Stimulated activated CD4-positive, alpha-beta T cell treated with anti-CD3 and anti-CD28 coated beads, TNF-alpha, amount 100 ng/mL, for 24 hours (primary cell): ENCODE measurements around the gene SNCA.

Experiments used
- DNase-seq, 3 experiments: peaks; one replicate each; pipeline ENCODE4 v3.0.0-alpha.2; 2020; ENCODE audit warnings: low read depth in 3 of 3

SNCA gene

GRCh38 chr4:89814362-89814761, 22.6 kb downstream of the SNCA start:
- no peak for DNase-seq

GRCh38 chr4:89813197-89813596, 23.8 kb downstream of the SNCA start:
- no peak for DNase-seq

DNA sequence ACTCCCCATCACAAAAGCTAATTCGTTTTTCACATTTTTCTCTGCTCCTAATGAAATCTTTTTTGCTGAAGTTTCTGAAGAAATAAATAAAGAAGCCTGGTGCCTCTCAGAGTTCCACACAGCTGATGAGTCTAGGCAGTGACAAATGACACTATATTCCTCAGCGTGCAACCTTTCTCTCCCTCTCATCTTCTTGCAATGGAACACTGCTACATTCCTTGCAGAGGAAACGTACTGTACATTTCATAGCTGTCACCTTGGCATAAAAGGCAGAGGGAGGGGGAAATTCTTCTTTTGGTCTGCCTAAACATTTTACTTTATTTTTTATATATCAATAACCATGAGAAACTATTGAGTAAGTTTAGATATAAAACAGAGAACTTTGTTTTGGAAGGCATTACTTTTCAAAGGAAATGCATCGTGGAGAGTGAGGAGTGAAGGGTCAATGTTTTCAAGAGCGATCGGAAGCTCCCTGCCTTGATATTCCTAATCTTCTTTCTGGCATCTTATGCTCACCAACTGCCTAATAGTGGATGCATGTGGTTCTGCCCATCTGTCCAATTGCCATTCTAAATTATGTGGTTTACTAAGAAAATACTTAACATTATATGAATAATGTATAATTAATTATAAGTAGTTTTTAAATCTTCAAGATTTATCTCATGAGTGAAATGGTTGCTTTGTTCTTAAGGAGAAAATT, 29.4 kb downstream of the SNCA start:
- DNase-seq: no peak

DNA sequence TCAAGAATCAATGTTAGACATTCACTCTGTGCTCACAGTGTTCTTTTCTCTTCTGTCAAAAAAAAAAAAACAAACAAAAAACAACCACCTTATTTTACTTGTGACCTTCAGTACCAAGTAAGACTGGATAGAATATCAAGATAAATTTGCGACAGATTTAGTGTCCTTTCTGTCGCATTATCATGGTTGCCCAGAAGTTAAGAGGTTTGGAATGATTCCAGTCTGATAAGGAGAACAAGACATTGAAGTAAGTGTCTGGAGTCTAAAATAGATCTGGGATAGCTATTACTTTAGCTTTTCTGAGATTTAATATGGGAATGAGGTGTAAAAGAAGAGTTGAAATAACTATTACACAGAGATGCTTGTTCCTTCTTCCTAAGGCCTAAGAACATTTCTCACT, 31.7 kb downstream of the SNCA start:
- DNase-seq: no peak

- DNase-seq: no peak
These were observed 33.0 kb downstream of the SNCA start for GRCh38 chr4:89803915-89804314.

DNA sequence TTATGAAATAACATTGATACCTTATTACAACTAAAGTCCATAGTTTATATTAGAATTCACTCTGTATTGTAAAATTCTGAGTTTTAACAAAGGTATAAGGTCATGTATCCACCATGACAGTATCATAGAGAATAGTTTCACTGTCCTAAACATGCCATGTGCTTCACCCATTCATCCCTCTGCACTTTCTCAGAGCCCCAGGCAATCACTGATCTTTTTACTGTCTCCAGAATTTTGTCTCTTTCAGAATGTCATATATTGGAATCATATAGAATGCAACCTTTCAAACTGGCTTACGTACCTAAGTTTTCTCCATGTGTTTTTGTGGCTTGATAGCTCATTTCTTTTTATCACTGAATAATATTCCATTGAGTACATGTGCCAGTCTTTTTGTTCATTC, 33.9 kb downstream of the SNCA start:
- DNase-seq: no peak

- DNase-seq: no peak
These were observed 36.3 kb downstream of the SNCA start for GRCh38 chr4:89800527-89801103.

GRCh38 chr4:89800012-89800516, 36.9 kb downstream of the SNCA start:
- DNase-seq: no peak

- DNase-seq: no peak
These were observed 37.9 kb downstream of the SNCA start for GRCh38 chr4:89799071-89799470.

GRCh38 chr4:89797117-89797516, 39.8 kb downstream of the SNCA start:
- DNase-seq: no peak

DNA sequence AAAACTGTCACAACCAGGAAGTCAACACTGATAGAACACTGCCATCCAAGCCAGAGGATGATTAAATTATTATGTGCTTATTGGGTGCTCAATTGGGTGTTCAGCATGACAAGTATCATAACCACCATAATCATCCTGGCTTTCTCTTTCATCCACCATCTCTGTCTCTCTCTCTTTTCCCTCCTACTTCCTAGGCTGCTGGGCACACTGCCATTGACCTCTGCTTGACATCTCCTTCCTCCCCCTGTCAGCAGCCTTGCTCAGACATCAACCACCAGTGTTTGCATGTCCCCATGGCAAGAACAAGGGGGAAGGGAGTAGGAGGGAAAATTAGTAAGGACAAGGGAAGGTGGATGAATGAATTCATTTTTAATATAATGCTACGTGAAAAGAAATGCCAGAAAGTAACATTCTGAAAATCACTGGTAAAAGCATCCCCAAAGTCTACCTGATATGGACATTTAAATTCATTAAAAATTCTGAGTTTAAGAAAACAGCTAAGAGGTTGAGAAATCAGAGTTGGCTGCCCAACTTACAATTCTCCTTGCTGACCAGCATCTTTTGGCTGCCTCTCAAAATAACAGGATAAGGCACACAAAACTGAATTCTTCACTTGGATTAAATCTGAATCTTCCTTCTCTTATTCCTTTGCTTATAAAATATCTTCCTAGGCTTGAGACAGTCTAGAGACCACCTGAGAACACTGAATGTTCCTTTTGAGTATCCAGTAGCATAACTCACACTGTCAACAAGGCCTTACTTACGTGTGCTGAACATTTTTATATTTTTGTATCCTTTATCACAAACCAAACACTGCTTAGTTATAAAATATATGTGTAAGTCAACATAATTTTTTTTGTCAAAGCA, 48.5 kb downstream of the SNCA start:
- no peak for DNase-seq

GRCh38 chr4:89784686-89785231, 52.2 kb downstream of the SNCA start:
- DNase-seq: no peak

GRCh38 chr4:89781321-89781720, 55.6 kb downstream of the SNCA start:
- DNase-seq: no peak

GRCh38 chr4:89773805-89774204, 63.2 kb downstream of the SNCA start:
- DNase-seq: no peak

DNA sequence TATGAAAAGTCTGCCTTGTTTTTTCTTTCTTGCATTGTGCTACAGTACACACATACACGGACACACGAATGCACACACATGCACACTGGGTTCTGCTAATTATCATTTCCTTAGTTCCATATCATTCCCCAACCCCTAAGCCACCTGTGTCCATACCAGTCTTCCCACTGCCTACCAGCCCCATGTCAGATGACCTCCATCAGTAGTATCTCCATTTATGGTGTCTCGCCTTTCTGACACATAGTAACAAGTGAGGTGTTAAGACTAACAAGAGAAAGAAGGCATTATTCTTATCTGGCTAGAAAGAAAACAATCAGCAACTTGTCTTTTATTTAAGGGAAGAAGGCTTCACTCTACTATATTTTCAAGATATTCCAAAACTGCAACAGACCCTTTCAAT, 67.1 kb downstream of the SNCA start:
- no peak for DNase-seq

DNA sequence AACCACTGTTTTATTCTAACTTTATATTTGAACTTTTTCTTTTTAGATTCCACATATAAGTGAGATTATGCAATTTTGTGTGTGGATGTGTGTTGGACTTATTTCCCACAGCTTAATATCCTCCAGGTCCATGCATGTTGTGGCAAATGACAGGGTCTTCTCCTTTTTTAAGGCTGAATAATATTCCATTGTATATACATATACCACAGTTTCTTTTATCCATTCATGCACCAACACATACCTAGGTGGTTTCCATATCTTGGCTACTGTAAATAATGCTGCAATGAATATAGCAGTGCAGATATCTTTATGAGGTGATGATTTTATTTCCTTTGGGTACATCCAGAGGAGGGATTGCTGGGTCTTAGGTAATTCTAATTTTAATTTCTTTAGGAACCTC, 69.0 kb downstream of the SNCA start:
- no peak for DNase-seq

DNA sequence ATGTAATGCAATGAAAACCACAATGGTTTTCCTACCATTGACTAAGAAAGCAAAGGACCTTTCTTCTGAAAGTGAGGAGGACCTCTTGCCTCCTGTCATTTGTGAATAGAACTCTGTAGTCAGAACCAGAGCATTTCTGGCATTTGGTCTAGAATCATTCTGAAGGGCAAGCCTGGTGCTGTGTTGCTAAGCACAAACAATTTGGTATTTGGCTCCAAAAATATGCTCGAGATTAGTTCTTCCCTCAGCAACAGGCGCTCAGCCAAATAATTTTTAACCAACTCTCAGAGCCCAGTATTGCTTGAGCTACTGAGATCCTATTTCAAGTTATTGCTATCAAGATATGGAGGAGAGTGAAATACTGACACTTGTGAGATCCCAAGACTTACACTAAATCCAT, 71.0 kb downstream of the SNCA start:
- no peak for DNase-seq

DNA sequence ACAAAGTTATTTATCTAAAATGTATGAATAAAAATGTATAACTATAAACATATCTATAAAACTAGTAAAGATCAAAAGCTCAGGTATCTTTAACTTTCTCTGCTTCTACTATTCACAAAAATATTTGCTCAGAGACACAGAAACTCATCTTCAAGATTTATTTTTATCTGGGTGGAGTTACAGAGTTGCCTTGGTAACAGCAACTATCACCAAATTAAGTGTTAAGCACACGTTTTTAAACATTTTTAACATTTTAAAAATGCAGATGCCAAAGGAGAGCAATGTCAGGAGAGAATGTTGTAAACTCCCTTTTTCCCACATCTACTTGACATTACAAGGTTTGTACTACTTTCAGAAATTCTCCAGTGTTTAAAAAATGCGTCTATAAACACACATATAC, 71.4 kb downstream of the SNCA start:
- no peak for DNase-seq

DNA sequence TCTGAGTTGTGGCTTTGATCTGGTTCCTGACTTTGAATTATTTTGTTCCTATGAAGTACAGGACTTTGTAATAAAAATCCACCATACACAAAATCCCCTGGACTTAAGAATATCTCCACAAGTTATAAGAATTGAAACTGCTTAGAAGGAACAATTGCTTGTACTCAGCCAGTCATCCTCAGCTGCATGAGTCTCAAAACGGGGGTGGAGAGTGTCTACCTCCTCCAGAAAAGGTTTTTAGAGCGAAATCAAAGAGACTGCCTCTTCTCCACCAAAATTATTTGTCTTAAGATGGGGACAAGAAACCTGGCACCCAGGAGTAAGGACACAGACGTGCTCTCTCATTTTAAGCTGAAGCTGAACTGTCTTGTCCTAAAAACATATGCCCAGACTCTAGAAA, 74.7 kb downstream of the SNCA start:
- DNase-seq: no peak

- DNase-seq: no peak
These were observed 77.5 kb downstream of the SNCA start for GRCh38 chr4:89759426-89759825.

DNA sequence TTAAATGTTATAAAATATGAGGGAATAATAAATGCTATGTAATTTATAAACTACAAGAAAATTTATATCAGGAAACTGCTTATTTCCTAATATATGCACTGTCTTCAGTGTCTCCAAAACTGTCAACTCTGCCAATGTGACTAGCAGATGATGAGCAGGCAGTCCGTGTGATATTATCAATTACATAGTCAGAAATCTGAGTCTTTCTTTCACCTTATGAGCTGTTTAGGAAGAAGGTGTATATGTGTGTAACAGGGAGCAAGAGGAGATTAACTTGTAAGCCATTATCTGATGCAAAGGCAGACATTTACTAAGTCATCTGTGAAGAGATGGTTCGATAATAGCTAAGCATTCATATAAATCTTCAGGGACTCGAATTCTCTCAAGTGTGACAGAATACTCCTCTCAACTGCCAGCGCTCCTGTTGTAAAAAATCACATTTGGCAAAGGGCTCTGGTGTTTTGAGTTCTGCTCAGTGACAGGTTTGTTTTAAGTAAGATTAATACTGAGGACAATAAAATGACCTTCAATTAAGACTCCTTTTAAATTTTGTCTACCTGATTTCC, 79.7 kb downstream of the SNCA start:
- DNase-seq: no peak

GRCh38 chr4:89755220-89755619, 81.7 kb downstream of the SNCA start:
- DNase-seq: no peak
